HEK293 (cell line): ENCODE results near the gene KLHDC7B.

ENCODE experiments used
- BCL11A ChIP-seq: fragments of 450-650 bp; formaldehyde crosslinking; IDR thresholded peaks from 2 replicates; pipeline ENCODE4 v1.5.1; 2016; ENCODE audit warnings: low read depth, missing biosample characterization, missing genetic modification characterization
- HOXD13 ChIP-seq: sonication (generic); formaldehyde crosslinking; IDR thresholded peaks from 2 replicates; pipeline ENCODE4 v1.8.0; 2022; ENCODE audit warnings: missing genetic modification reagents, borderline replicate concordance
- KLF10 ChIP-seq: fragments of 450-650 bp; IDR thresholded peaks from 2 replicates; pipeline ENCODE4 v1.5.1; 2018; ENCODE audit warnings: missing biosample characterization, mild to moderate bottlenecking, missing genetic modification characterization
- KLF17 ChIP-seq: fragments of 450-650 bp; formaldehyde crosslinking; IDR thresholded peaks from 2 replicates; pipeline ENCODE4 v1.5.1; 2016; ENCODE audit warnings: missing biosample characterization, missing genetic modification characterization
- KLF7 ChIP-seq: fragments of 450-650 bp; formaldehyde crosslinking; IDR thresholded peaks from 2 replicates; pipeline ENCODE4 v1.5.1; 2016; ENCODE audit warnings: missing biosample characterization, missing genetic modification characterization, borderline replicate concordance
- MZF1 ChIP-seq: fragments of 450-650 bp; formaldehyde crosslinking; IDR thresholded peaks from 2 replicates; pipeline ENCODE4 v1.5.1; 2017; ENCODE audit warnings: missing biosample characterization, missing genetic modification characterization, borderline replicate concordance
- SALL2 ChIP-seq: fragments of 450-650 bp; formaldehyde crosslinking; IDR thresholded peaks from 2 replicates; pipeline ENCODE4 v1.5.0; 2017; ENCODE audit warnings: missing biosample characterization, mild to moderate bottlenecking, missing genetic modification characterization, borderline replicate concordance
- SP7 ChIP-seq: fragments of 450-650 bp; formaldehyde crosslinking; IDR thresholded peaks from 2 replicates; pipeline ENCODE4 v1.5.1; 2016; ENCODE audit warnings: missing biosample characterization, missing genetic modification characterization
- WT1 ChIP-seq: fragments of 450-650 bp; formaldehyde crosslinking; IDR thresholded peaks from 2 replicates; pipeline ENCODE4 v1.5.1; 2016; ENCODE audit warnings: missing biosample characterization, missing genetic modification characterization
- ZBTB17 ChIP-seq: fragments of 450-650 bp; formaldehyde crosslinking; IDR thresholded peaks from 2 replicates; pipeline ENCODE4 v1.5.1; 2016; ENCODE audit warnings: missing biosample characterization, missing genetic modification characterization
- ZBTB20 ChIP-seq: fragments of 450-650 bp; formaldehyde crosslinking; IDR thresholded peaks from 2 replicates; pipeline ENCODE4 v1.5.1; 2016; ENCODE audit warnings: missing biosample characterization, missing genetic modification characterization
- ZBTB21 ChIP-seq: fragments of 450-650 bp; formaldehyde crosslinking; IDR thresholded peaks from 2 replicates; pipeline ENCODE4 v1.5.1; 2017; ENCODE audit warnings: missing biosample characterization, missing genetic modification characterization
- ZFHX2 ChIP-seq: fragments of 450-650 bp; formaldehyde crosslinking; conservative IDR thresholded peaks from 2 replicates; pipeline ENCODE4 v1.5.1; 2016; ENCODE audit warnings: missing biosample characterization, missing genetic modification characterization
- ZNF133 ChIP-seq: fragments of 450-650 bp; formaldehyde crosslinking; IDR thresholded peaks from 2 replicates; pipeline ENCODE4 v1.5.1; 2016; ENCODE audit warnings: missing biosample characterization, missing genetic modification characterization
- ZNF157 ChIP-seq: fragments of 450-650 bp; formaldehyde crosslinking; IDR thresholded peaks from 2 replicates; pipeline ENCODE4 v1.5.1; 2016; ENCODE audit warnings: missing biosample characterization, missing genetic modification characterization
- ZNF19 ChIP-seq: fragments of 450-650 bp; formaldehyde crosslinking; IDR thresholded peaks from 2 replicates; pipeline ENCODE4; 2016; ENCODE audit warnings: missing biosample characterization, missing genetic modification characterization, low read depth
- ZNF211 ChIP-seq: fragments of 450-650 bp; formaldehyde crosslinking; IDR thresholded peaks from 2 replicates; pipeline ENCODE4 v1.5.1; 2016; ENCODE audit warnings: low read depth, missing biosample characterization, missing genetic modification characterization
- ZNF324 ChIP-seq: fragments of 450-650 bp; formaldehyde crosslinking; IDR thresholded peaks from 2 replicates; pipeline ENCODE4 v1.5.1; 2016; ENCODE audit warnings: missing biosample characterization, missing genetic modification characterization
- ZNF341 ChIP-seq: fragments of 450-650 bp; formaldehyde crosslinking; IDR thresholded peaks from 2 replicates; pipeline ENCODE4; 2016; ENCODE audit warnings: low read depth, missing biosample characterization, missing genetic modification characterization
- ZNF394 ChIP-seq: fragments of 450-650 bp; formaldehyde crosslinking; IDR thresholded peaks from 2 replicates; pipeline ENCODE4 v1.5.1; 2016; ENCODE audit warnings: missing biosample characterization, missing genetic modification characterization, mild to moderate bottlenecking, moderate library complexity, borderline replicate concordance
- ZNF473 ChIP-seq: fragments of 450-650 bp; formaldehyde crosslinking; IDR thresholded peaks from 2 replicates; pipeline ENCODE4 v1.5.1; 2017; ENCODE audit warnings: missing biosample characterization, missing genetic modification characterization
- ZNF549 ChIP-seq: fragments of 450-650 bp; IDR thresholded peaks from 2 replicates; pipeline ENCODE4 v1.5.1; 2018; ENCODE audit warnings: missing biosample characterization, missing genetic modification characterization, mild to moderate bottlenecking, inconsistent platforms, moderate library complexity
- ZNF600 ChIP-seq: fragments of 450-650 bp; formaldehyde crosslinking; IDR thresholded peaks from 2 replicates; pipeline ENCODE4 v1.5.1; 2016; ENCODE audit warnings: missing biosample characterization, missing genetic modification characterization
- ZNF837 ChIP-seq: fragments of 450-650 bp; formaldehyde crosslinking; IDR thresholded peaks from 2 replicates; pipeline ENCODE4 v1.5.1; 2016; ENCODE audit warnings: missing biosample characterization, missing genetic modification characterization
- TF ChIP-seq, protein P1 (sequence below): fragments of 450-650 bp; formaldehyde crosslinking; IDR thresholded peaks from 2 replicates; pipeline ENCODE4 v1.5.1; 2016; ENCODE audit warnings: missing biosample characterization, missing genetic modification characterization
- TF ChIP-seq, protein P2 (sequence below): fragments of 450-650 bp; formaldehyde crosslinking; IDR thresholded peaks from 2 replicates; pipeline ENCODE4 v1.5.1; 2016; ENCODE audit warnings: missing biosample characterization, missing genetic modification characterization
- TF ChIP-seq, protein P3 (sequence below): fragments of 450-650 bp; formaldehyde crosslinking; IDR thresholded peaks from 2 replicates; pipeline ENCODE4 v1.5.1; 2017; ENCODE audit warnings: missing biosample characterization, missing genetic modification characterization
- TF ChIP-seq, protein P4 (sequence below): fragments of 450-650 bp; formaldehyde crosslinking; conservative IDR thresholded peaks from 2 replicates; pipeline ENCODE4 v1.5.1; 2016; ENCODE audit warnings: low read depth, missing biosample characterization, missing genetic modification characterization
- TF ChIP-seq, protein P5 (sequence below): fragments of 450-650 bp; formaldehyde crosslinking; IDR thresholded peaks from 2 replicates; pipeline ENCODE4 v1.5.1; 2016; ENCODE audit warnings: missing biosample characterization, missing genetic modification characterization
- TF ChIP-seq, protein P6 (sequence below): fragments of 450-650 bp; formaldehyde crosslinking; IDR thresholded peaks from 2 replicates; pipeline ENCODE4 v1.5.1; 2017; ENCODE audit warnings: missing biosample characterization, missing genetic modification characterization

Gene KLHDC7B

GRCh38 chr22:50583294-50583861 lies 37.7 kb downstream of the KLHDC7B start (continued):
- TF ChIP-seq ZFHX2 (tag by site-specific recombination): peak; percentile 85
- no peak for TF ChIP-seq ZNF133 (tag by site-specific recombination)
- TF ChIP-seq, protein P1, sequence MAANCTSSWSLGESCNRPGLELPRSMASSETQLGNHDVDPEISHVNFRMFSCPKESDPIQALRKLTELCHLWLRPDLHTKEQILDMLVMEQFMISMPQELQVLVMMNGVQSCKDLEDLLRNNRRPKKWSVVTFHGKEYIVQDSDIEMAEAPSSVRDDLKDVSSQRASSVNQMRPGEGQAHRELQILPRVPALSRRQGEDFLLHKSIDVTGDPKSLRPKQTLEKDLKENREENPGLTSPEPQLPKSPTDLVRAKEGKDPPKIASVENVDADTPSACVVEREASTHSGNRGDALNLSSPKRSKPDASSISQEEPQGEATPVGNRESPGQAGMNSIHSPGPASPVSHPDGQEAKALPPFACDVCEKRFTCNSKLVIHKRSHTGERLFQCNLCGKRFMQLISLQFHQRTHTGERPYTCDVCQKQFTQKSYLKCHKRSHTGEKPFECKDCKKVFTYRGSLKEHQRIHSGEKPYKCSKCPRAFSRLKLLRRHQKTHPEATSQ (tag by site-specific recombination): 0 out of 2 replicates have a peak, but pooled peaks have one; percentile 81
- no peak for TF ChIP-seq WT1
- no peak for TF ChIP-seq KLF10 (tag by site-specific recombination)
- TF ChIP-seq KLF7: no peak
- TF ChIP-seq MZF1: no peak
- no peak for TF ChIP-seq ZNF473 (tag by site-specific recombination)
- no peak for TF ChIP-seq ZNF211 (tag by site-specific recombination)
- no peak for TF ChIP-seq KLF17 (tag by site-specific recombination)
- TF ChIP-seq HOXD13 (CRISPR knock-in tag): no peak
- TF ChIP-seq, protein P2, sequence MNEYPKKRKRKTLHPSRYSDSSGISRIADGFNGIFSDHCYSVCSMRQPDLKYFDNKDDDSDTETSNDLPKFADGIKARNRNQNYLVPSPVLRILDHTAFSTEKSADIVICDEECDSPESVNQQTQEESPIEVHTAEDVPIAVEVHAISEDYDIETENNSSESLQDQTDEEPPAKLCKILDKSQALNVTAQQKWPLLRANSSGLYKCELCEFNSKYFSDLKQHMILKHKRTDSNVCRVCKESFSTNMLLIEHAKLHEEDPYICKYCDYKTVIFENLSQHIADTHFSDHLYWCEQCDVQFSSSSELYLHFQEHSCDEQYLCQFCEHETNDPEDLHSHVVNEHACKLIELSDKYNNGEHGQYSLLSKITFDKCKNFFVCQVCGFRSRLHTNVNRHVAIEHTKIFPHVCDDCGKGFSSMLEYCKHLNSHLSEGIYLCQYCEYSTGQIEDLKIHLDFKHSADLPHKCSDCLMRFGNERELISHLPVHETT (tag by site-specific recombination): no peak
- TF ChIP-seq ZBTB21 (tag by site-specific recombination): no peak
- no peak for TF ChIP-seq ZNF394 (tag by site-specific recombination)
- TF ChIP-seq ZNF549: no peak
- no peak for TF ChIP-seq ZNF19 (tag by site-specific recombination)
- TF ChIP-seq ZBTB20: peak; percentile 31; the same call in 1 of the 2 replicates
- no peak for TF ChIP-seq ZBTB17
- TF ChIP-seq, protein P3, sequence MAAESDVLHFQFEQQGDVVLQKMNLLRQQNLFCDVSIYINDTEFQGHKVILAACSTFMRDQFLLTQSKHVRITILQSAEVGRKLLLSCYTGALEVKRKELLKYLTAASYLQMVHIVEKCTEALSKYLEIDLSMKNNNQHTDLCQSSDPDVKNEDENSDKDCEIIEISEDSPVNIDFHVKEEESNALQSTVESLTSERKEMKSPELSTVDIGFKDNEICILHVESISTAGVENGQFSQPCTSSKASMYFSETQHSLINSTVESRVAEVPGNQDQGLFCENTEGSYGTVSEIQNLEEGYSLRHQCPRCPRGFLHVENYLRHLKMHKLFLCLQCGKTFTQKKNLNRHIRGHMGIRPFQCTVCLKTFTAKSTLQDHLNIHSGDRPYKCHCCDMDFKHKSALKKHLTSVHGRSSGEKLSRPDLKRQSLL (tag by site-specific recombination): no peak
- 0 out of 2 replicates have a peak, but pooled peaks have one; percentile 11 for TF ChIP-seq SP7 (tag by site-specific recombination)
- no peak for TF ChIP-seq ZNF837 (tag by site-specific recombination)
- no peak for TF ChIP-seq ZNF341
- no peak for TF ChIP-seq ZNF157 (tag by site-specific recombination)
- TF ChIP-seq, protein P4, sequence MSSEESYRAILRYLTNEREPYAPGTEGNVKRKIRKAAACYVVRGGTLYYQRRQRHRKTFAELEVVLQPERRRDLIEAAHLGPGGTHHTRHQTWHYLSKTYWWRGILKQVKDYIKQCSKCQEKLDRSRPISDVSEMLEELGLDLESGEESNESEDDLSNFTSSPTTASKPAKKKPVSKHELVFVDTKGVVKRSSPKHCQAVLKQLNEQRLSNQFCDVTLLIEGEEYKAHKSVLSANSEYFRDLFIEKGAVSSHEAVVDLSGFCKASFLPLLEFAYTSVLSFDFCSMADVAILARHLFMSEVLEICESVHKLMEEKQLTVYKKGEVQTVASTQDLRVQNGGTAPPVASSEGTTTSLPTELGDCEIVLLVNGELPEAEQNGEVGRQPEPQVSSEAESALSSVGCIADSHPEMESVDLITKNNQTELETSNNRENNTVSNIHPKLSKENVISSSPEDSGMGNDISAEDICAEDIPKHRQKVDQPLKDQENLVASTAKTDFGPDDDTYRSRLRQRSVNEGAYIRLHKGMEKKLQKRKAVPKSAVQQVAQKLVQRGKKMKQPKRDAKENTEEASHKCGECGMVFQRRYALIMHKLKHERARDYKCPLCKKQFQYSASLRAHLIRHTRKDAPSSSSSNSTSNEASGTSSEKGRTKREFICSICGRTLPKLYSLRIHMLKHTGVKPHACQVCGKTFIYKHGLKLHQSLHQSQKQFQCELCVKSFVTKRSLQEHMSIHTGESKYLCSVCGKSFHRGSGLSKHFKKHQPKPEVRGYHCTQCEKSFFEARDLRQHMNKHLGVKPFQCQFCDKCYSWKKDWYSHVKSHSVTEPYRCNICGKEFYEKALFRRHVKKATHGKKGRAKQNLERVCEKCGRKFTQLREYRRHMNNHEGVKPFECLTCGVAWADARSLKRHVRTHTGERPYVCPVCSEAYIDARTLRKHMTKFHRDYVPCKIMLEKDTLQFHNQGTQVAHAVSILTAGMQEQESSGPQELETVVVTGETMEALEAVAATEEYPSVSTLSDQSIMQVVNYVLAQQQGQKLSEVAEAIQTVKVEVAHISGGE (tag by site-specific recombination): no peak; the same call in 1 of the 2 replicates
- TF ChIP-seq BCL11A (tag by site-specific recombination): no peak
- no peak for TF ChIP-seq ZNF324
- TF ChIP-seq, protein P5, sequence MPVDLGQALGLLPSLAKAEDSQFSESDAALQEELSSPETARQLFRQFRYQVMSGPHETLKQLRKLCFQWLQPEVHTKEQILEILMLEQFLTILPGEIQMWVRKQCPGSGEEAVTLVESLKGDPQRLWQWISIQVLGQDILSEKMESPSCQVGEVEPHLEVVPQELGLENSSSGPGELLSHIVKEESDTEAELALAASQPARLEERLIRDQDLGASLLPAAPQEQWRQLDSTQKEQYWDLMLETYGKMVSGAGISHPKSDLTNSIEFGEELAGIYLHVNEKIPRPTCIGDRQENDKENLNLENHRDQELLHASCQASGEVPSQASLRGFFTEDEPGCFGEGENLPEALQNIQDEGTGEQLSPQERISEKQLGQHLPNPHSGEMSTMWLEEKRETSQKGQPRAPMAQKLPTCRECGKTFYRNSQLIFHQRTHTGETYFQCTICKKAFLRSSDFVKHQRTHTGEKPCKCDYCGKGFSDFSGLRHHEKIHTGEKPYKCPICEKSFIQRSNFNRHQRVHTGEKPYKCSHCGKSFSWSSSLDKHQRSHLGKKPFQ (tag by site-specific recombination): no peak
- TF ChIP-seq, protein P6, sequence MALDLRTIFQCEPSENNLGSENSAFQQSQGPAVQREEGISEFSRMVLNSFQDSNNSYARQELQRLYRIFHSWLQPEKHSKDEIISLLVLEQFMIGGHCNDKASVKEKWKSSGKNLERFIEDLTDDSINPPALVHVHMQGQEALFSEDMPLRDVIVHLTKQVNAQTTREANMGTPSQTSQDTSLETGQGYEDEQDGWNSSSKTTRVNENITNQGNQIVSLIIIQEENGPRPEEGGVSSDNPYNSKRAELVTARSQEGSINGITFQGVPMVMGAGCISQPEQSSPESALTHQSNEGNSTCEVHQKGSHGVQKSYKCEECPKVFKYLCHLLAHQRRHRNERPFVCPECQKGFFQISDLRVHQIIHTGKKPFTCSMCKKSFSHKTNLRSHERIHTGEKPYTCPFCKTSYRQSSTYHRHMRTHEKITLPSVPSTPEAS (tag by site-specific recombination): no peak
- 0 out of 2 replicates have a peak, but pooled peaks have one; percentile 9 for TF ChIP-seq ZNF600 (tag by site-specific recombination)
- no peak for TF ChIP-seq SALL2
